HG03457 (cell line): ENCODE data around the gene MS4A18.

Source experiments
- ATAC-seq: cut with Tn5 transposase; IDR thresholded peaks from one replicate; pipeline ENCODE4 v1.9.1; 2021; ENCODE audit warnings: moderate number of reproducible peaks; ENCODE audit not compliant: unreplicated experiment

MS4A18 gene

DNA sequence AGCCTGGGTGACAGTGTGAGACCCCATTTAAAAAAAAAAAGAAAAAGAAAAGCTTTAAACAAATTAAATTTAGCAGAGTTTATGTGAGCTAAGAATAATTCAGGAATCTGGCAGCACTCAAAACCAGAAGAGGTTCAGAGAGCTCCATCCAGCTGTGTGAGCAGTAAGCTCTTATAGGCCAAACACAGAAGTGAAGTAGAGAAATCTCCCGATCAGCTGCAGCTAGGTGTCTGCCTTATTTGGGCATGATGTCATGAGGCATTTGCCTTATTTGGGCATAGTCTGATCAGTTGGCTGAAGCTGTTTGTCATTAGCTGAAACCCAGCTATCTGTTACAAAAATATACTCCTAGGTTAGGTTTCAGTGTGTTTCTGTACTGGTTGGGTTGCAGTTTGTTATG, 40.4 kb downstream of the MS4A18 start:
- peak; percentile 29 for ATAC-seq

GRCh38 chr11:60765355-60765754, 40.8 kb downstream of the MS4A18 start:
- no peak for ATAC-seq

- no peak for ATAC-seq
Observed at GRCh38 chr11:60766547-60766946, 42.0 kb downstream of the MS4A18 start.

DNA sequence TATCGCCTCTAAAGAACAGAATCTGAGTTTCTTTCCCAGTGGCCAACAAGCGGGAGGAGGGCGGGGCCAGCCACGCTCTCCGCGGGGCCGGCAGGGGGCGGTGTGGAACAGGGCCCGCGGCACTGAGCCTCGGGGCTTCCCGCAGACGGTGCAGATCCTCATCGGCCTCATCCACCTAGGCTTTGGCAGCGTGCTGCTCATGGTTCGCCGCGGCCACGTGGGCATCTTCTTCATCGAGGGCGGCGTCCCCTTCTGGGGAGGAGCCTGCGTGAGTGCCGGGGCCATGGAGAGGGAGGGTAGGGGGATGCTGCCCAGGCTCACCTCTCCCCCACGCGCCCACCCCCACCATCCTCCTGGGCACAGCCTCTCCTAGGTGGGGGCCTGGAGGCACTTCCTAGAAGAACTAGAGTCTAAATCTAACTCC, 42.9 kb downstream of the MS4A18 start:
- no peak for ATAC-seq

GRCh38 chr11:60768202-60768601, 43.7 kb downstream of the MS4A18 start:
- no peak for ATAC-seq

DNA sequence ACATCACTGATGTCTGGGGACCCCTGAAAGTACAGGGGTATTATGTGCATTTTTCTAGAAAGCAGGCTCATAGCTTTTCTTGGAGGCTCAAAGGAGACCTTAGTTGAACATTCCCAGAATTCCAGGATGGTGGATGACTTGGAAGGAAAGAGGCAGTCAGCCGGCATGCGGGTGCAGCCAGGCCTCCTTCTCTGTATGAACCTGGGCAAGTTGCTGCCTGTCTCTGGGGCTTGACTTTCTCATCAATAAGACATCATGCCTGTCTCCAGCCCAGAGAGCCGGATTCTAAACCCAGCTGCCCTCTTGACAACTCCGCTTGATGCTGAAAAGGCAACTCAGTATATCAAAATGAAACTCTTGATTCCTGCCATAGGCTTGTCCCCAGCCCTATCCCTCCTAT, 44.8 kb downstream of the MS4A18 start:
- ATAC-seq, result no peak

GRCh38 chr11:60769811-60770210, 45.3 kb downstream of the MS4A18 start:
- no peak for ATAC-seq

DNA sequence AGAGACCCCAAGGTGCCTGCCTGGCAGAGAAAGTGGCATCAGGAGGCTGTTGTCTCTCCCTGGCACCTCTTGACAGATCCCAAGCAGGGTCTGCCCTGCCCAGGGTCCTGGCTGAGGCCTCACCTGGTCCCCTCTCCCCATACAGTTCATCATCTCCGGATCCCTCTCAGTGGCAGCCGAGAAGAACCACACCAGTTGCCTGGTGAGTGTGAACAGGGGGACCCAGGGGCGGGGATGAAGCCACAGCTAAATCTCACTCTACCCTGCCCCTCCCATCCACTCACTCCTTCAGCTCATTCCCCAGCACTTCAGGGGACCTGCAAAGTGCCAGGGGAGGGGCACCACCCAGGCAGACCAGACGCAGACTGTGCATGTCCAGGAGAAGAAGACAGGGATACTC, 46.6 kb downstream of the MS4A18 start:
- ATAC-seq, result no peak

DNA sequence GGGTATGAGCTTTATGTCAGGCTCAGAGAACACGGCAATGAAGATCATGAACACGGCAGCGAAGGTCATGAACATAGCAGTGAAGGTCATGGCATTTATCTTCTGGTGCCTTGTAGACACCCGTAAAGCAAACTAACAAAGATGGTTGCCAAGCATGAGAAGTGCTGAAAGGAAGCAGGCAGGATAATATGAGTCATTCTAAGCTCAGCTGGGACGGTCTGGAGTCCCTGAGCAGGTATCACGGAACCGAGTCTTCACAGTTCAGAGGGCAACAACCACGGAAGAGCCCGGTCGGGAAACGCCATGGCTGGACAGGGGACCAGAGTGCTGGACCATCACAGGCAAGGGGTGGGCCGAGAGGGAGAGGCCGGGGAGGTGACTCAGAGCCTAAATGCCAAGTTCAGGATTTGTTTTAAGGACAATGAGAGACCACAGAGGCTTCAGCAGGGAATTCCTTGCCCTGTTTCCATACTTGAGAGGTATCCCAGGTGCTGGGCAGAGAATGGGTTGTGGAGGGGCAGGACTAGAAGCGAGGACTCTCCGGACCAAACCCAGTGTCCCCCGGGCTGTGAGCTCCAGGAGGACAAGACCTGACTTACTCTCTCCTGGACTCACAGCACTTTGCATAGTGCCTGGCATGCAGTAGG, 47.5 kb downstream of the MS4A18 start:
- no peak for ATAC-seq

- no peak for ATAC-seq
Observed at GRCh38 chr11:60772666-60773065, 48.1 kb downstream of the MS4A18 start.

- ATAC-seq, result no peak
Observed at GRCh38 chr11:60774726-60775125, 50.2 kb downstream of the MS4A18 start.

DNA sequence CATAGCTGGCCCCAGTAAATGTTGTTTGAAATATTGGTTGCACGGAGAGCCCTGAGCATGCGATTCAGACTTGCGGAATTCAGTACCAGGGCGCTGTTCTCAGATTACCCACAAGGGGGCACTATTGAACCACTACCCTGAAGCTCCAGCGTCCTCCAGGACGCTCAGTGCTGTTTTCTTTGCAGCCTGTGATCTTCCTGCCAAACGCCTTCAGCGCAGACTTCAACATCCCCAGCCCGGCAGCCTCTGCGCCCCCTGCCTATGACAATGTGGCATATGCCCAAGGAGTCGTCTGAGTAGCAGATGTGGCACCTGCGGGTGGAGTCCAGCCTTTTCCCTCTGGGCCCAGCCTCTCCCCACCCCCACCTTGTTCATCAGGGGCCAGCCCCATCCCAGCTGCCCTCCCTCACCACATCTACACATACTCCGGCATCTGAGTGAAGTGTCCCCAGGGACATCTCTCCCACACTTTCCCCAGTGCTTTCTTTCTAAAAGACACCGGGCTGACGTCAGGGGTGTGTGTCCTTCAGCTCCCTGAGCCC, 51.0 kb downstream of the MS4A18 start:
- ATAC-seq, result peak; percentile 47

DNA sequence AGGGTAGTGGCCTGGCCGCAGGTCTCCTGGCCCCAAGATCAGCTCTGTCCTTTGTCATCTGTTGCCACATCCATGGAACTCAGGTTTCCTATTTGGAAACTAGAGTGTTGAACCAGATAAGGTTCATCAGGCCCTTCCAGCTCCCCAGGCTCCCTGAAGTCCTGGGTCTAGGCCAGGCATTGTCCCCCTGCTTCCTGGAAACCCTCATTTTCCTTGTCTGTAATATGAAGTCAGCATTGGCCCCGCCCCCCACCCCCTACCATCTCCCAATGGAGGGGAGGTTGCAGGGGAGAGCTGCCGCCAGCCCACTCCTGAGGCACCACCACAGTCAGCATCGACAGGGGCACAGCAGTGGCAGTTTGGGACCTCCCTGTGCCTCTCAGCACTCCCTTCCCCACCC, 51.6 kb downstream of the MS4A18 start:
- ATAC-seq, result no peak

GRCh38 chr11:60777106-60777505, 52.6 kb downstream of the MS4A18 start:
- no peak for ATAC-seq

DNA sequence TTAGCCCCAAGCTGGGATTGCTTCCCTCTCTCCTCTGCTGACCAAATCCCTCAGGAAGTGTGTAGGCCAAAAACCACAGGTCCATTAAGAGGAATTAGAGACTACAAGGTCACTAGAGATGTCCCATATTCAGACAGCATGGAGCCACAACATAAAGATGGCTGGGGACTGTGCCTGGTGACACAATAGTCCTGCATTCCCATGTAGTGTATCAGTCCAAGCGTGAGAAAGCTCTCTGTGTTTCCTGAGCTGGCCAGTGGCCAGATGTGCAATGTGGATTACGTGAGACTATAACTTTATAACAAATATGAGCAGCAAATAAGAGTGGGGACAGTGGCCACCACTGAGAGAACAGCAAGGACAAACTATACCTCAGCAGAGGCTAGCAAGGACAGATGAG, 53.1 kb downstream of the MS4A18 start:
- ATAC-seq, result no peak

GRCh38 chr11:60780065-60780464, 55.5 kb downstream of the MS4A18 start:
- no peak for ATAC-seq

- no peak for ATAC-seq
Observed at GRCh38 chr11:60780774-60781173, 56.3 kb downstream of the MS4A18 start.

- no peak for ATAC-seq
Observed at GRCh38 chr11:60781286-60781980, 56.9 kb downstream of the MS4A18 start.

DNA sequence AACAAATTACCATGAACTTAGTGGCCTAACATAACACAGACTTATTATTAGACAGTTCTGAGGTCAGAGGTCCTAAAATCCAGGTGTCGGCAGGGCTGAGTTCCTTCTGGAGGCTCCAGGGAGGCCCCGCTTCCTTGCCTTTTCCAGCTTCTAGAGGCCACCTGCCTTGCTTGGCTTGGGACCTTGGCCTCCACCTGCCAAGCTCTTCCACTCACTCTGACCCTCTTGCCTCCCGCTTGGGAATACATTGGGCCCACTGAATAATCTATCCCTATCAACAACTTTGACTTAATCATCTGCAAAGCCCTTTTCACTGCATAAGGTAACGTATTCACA, 57.4 kb downstream of the MS4A18 start:
- no peak for ATAC-seq

- no peak for ATAC-seq
Observed at GRCh38 chr11:60782393-60783140, 58.0 kb downstream of the MS4A18 start.

DNA sequence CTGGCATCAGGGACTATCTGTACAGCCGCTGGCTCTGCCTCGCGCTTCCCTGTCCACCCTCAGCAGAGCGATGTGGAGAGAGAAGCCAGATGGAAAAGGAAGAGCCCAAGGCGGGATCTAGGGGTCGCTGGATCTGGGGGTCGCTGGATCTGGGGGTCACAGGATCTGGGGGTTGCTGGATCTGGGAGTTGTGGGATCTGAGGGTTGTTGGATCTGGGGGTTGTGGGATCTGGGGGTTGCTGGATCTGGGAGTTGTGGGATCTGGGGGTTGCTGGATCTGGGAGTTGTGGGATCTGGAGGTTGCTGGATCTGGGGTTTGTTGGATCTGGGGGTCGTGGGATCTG, 58.6 kb downstream of the MS4A18 start:
- no peak for ATAC-seq

DNA sequence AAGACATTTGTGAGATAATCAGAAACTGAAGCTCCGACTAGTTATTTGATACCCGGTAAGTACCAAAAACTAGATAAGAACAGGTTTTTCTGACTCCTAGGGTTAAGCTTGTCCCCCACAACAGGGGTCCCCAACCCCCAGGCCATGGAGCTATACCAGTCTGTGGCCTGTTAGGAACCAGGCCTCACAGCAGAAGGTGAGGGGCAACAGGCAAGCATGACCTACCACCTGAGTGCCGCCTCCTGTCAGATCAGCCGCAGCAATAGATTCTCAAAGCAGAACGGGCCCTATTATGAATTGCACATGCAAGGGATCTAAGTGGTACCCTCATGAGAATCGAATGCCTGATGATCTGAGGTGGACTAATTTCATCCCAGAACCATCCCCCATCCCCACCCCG, 59.4 kb downstream of the MS4A18 start:
- no peak for ATAC-seq
